HepG2 (cell line): ENCODE measurements around the gene STARD10. TPM values are rescaled to one million over a fixed set of nuclear protein-coding genes. Genes with fewer than 3 reads are reported as not detected.

Experiments
- ATF7 ChIP-seq, 2 experiments: fragments of 450-650 bp in 1 of 2; sonication (generic) in 1 of 2; formaldehyde crosslinking in 1 of 2; IDR thresholded peaks; 2 replicates each; pipeline versions ENCODE4 v1.4.0 to v1.6.1; 2016 to 2020; ENCODE audit warnings: antibody characterized with exemption in 1 of 2, mild to moderate bottlenecking in 1 of 2, missing genetic modification reagents in 1 of 2
- BCLAF1 ChIP-seq: fragments of 450-650 bp; IDR thresholded peaks from 2 replicates; pipeline ENCODE4 v1.6.1; 2017; ENCODE audit warnings: mild to moderate bottlenecking
- CEBPZ ChIP-seq: IDR thresholded peaks from 2 replicates; pipeline ENCODE4 v1.6.1; 2012; ENCODE audit warnings: low read length, improper control_type of control experiment
- FOXJ3 ChIP-seq: sonication (generic); formaldehyde crosslinking; IDR thresholded peaks from 2 replicates; pipeline ENCODE4 v1.4.0; 2020; ENCODE audit warnings: missing genetic modification reagents, mild to moderate bottlenecking, borderline replicate concordance
- GTF2F1 ChIP-seq: fragments of 150-350 bp; IDR thresholded peaks from 2 replicates; pipeline ENCODE4 v1.6.1; 2014; ENCODE audit warnings: low read length
- KDM5A ChIP-seq: fragments of 200-600 bp; sonication (generic); IDR thresholded peaks from 2 replicates; pipeline ENCODE4 v1.7.0; 2018; ENCODE audit warnings: antibody characterized with exemption, mild to moderate bottlenecking, low read length, borderline replicate concordance
- MBD4 ChIP-seq: IDR thresholded peaks from 2 replicates; pipeline ENCODE4 v1.6.1; 2012; ENCODE audit warnings: low read length, inconsistent platforms, borderline replicate concordance
- MTA1 ChIP-seq: sonication (generic); formaldehyde crosslinking; IDR thresholded peaks from 2 replicates; pipeline ENCODE4 v1.4.0; 2020; ENCODE audit warnings: missing genetic modification reagents, mild to moderate bottlenecking, borderline replicate concordance
- NCOA5 ChIP-seq: sonication (generic); formaldehyde crosslinking; IDR thresholded peaks from 2 replicates; pipeline ENCODE4 v1.4.0; 2020; ENCODE audit warnings: missing genetic modification reagents
- NR2F6 ChIP-seq, 2 experiments: IDR thresholded peaks; 2 replicates each; pipeline ENCODE4 v1.6.1; 2016; ENCODE audit warnings: antibody characterized with exemption in 1 of 2, mild to moderate bottlenecking in 1 of 2
- SRSF4 ChIP-seq: fragments of 200-400 bp; formaldehyde crosslinking; IDR thresholded peaks from one replicate; pipeline ENCODE4 v1.6.1; 2018; ENCODE audit warnings: mild to moderate bottlenecking, low read depth, low read length, moderate library complexity; ENCODE audit not compliant: poor library complexity, severe bottlenecking
- TEAD3 ChIP-seq: optimal IDR thresholded peaks from 2 replicates; pipeline ENCODE3; 2016; ENCODE audit warnings: borderline replicate concordance
- ZFP37 ChIP-seq: sonication (generic); formaldehyde crosslinking; IDR thresholded peaks from 2 replicates; pipeline ENCODE4 v1.4.0; 2020; ENCODE audit warnings: missing genetic modification reagents, borderline replicate concordance
- ZMYM2 ChIP-seq: sonication (generic); formaldehyde crosslinking; IDR thresholded peaks from 2 replicates; pipeline ENCODE4 v1.8.0; 2022; ENCODE audit warnings: mild to moderate bottlenecking, missing genetic modification reagents
- ZNF160 ChIP-seq: sonication (generic); formaldehyde crosslinking; IDR thresholded peaks from 2 replicates; pipeline ENCODE4 v1.8.0; 2022; ENCODE audit warnings: mild to moderate bottlenecking, inconsistent platforms, missing genetic modification reagents
- ZNF251 ChIP-seq: sonication (generic); formaldehyde crosslinking; IDR thresholded peaks from 2 replicates; pipeline ENCODE4 v1.9.0; 2021; ENCODE audit warnings: mild to moderate bottlenecking, missing genetic modification reagents
- ZNF501 ChIP-seq: sonication (generic); formaldehyde crosslinking; IDR thresholded peaks from 2 replicates; pipeline ENCODE4 v1.5.1; 2020; ENCODE audit warnings: mild to moderate bottlenecking, moderate library complexity, missing genetic modification reagents
- ZNF563 ChIP-seq: sonication (generic); formaldehyde crosslinking; IDR thresholded peaks from 2 replicates; pipeline ENCODE4 v1.8.0; 2022; ENCODE audit warnings: mild to moderate bottlenecking, moderate library complexity, missing genetic modification reagents
- ZNF691 ChIP-seq: sonication (generic); formaldehyde crosslinking; IDR thresholded peaks from 2 replicates; pipeline ENCODE4 v1.4.0; 2020; ENCODE audit warnings: missing genetic modification reagents, low read depth, mild to moderate bottlenecking, borderline replicate concordance
- ZNF776 ChIP-seq: sonication (generic); formaldehyde crosslinking; IDR thresholded peaks from 2 replicates; pipeline ENCODE4 v1.4.0; 2020; ENCODE audit warnings: mild to moderate bottlenecking, missing genetic modification reagents
- polyA plus RNA-seq, 8 experiments: library from polyadenylated mRNA; depleted of rRNA in 3 of 8; stranded (reverse) in 7 of 8; unstranded in 1 of 8; fragments of >200 nt; fragmentation: Illumina TruSeq in 4 of 8; extraction: Trizol in 4 of 8; gene quantifications; 2 replicates each; pipeline versions ENCODE4 v1.2.1 to v1.2.3, GENCODE V29; 2011 to 2016; ENCODE audit warnings: low read depth in 4 of 8, missing spikeins in 1 of 8, mixed read lengths in 1 of 8; ENCODE audit not compliant: insufficient read depth in 1 of 8
- total RNA-seq, 5 experiments: library from RNA; depleted of rRNA; stranded (reverse); fragments of >200 nt; fragmentation: Illumina TruSeq; extraction: Trizol; gene quantifications; 2 replicates each; pipeline ENCODE4 v1.2.3, GENCODE V29; 2016; ENCODE audit warnings: low read depth in 1 of 5

Gene STARD10
- total and polyA plus RNA-seq, 2 of the 13 experiments (the other 11 are each of a cell fraction or from before 2014, with no cell fraction given), result 260 to 341 TPM

DNA sequence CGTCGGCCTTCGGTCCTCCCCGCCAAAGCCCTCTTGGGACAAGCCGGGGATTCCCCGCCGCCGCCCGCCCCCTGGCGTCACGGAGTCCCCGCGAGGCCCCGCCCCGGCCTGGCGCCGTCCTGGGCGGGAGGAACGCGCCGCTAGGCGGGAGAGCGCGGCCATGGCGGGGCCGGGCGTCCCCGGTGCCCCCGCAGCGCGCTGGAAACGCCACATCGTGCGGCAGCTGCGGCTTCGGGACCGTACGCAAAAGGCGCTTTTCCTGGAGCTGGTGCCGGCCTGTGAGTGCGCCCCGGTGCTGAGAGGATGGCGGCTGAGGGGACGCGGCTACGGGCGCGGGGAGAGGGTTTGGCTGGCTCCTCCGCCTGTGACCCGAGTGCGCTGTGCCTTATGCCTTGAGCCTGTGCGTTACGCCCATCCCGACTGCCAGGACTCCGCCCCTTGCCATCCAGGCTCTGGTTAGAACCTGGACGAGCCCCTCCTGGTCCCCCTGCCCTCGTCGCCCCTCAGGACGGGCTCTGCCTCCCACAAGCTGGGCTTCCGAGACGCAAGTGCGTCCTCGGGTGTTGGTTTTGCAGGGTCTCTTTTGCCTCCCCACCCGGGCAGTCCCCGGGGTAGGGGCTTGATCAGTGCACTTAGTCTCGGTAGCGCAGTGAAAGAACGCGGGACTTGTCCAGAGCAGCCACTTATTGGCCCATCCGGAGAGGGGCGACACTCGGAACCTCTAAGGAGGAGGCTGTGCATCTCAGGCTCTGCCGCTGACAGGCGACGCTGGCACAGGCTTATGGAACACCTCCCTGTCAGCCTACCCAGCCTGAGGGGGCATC lies 20.7 kb upstream of the STARD10 start, which contains the start of gene ATG16L2 (continued):
- TF ChIP-seq CEBPZ (no peak), ZNF160 (CRISPR knock-in tag) (no peak), ZFP37 (no peak), ZMYM2 (CRISPR knock-in tag) (0 out of 2 replicates have a peak, but pooled peaks have one; percentile 43), MTA1 (no peak; the same call in 1 of the 2 replicates), KDM5A (no peak), TEAD3 (CRISPR knock-in tag) (no peak), ZNF251 (CRISPR knock-in tag) (no peak), SRSF4 (no peak), GTF2F1 (no peak), NR2F6 (IDR thresholded peaks at IDR 0.05) (no peak), NR2F6 (CRISPR knock-in tag; IDR thresholded peaks at IDR 0.05) (0 out of 2 replicates have a peak, but pooled peaks have one; percentile 5), ZNF691 (CRISPR knock-in tag) (no peak), ZNF776 (CRISPR knock-in tag) (peak; percentile 59; the same call in 1 of the 2 replicates), NCOA5 (CRISPR knock-in tag) (no peak), ZNF563 (CRISPR knock-in tag) (peak; percentile 40; the same call in 1 of the 2 replicates), ZNF501 (no peak), BCLAF1 (no peak), MBD4 (no peak), FOXJ3 (CRISPR knock-in tag) (no peak), ATF7 (IDR thresholded peaks at IDR 0.05) (no peak), ATF7 (CRISPR knock-in tag; IDR thresholded peaks at IDR 0.05) (no peak)
